SKM-1 treated with dmso at 0.1 percent for 144 hours (cell line): Measurements from ENCODE around the gene ADAMTS12.

Source experiments
- DNase-seq: peaks from one replicate; lab custom pipeline; 2025; ENCODE audit not compliant: unreplicated experiment; lab: John Stamatoyannopoulos, UW

The ADAMTS12 gene

DNA sequence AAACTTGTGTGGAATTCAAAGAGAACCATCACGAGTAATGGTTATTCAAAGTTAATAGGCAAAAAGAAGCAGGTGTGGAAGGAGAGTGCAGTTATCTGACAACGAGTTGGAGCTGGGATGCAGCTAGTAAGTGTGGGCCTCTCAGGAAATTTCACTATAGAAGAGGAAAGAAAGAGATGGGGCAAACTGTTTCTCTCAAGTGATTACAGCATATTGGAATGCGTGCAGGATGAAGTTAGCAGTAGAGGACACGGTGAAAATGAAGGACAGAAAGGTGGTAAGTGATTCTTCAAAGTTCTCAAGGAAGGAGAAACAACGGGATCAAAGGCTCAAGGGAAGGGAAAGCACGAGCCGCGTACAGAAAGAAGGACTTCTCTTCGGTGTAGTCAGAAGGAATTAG is 84.0 kb downstream of the ADAMTS12 start:
- no peak for DNase-seq

- no peak for DNase-seq
Measured at GRCh38 chr5:33806738-33807442, 84.9 kb downstream of the ADAMTS12 start.

DNA sequence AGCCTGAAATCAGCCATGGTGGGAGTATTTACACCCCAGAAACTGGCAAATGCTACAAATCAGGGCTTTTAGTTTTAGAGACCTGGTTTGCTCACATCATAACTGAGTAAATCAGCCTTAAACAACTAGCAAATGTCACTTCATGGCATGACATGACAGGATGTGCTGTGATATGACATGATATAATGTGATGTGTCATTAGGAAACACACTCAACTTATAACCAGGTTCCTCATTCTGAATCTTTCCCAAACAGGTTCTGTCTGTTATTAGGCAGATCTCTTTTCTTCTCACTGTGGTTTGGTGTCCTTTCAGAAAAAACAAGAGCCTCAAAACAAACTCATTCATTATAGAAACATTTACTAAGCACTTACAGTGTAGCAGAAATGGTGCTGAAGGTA is 90.5 kb downstream of the ADAMTS12 start:
- no peak for DNase-seq

- no peak for DNase-seq
Measured at GRCh38 chr5:33800241-33800950, 91.4 kb downstream of the ADAMTS12 start.

GRCh38 chr5:33795496-33795895 is 96.3 kb downstream of the ADAMTS12 start:
- DNase-seq = no peak

DNA sequence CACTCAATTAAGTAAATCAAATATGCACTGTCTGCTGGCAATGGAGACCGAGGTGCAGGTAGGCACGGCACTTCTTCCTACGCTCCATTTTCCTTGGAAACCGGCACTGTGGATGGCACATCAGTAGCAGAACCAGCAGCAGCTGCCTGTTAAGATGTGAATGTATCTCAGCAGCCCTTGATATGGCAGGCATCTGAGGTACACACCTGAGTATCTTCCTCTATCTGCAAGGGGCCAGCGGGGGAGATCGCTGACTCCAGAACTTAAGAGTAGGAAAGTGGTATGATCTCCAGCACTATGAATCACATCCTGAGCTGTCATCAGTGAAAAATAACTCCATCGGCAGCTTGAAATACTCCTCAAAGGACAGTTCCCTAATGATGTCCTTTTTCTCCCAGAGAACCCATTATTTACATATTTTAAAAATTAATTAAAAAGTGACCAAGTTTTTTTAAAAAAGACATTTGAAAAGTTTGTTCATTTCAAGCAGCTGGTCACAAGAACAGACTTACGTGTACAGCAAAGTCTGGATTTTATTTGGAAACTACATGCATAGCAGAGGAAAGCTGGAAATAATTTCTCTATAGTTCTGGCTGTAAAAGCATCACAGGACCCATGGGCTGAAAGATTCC is 97.1 kb downstream of the ADAMTS12 start:
- DNase-seq = no peak

DNA sequence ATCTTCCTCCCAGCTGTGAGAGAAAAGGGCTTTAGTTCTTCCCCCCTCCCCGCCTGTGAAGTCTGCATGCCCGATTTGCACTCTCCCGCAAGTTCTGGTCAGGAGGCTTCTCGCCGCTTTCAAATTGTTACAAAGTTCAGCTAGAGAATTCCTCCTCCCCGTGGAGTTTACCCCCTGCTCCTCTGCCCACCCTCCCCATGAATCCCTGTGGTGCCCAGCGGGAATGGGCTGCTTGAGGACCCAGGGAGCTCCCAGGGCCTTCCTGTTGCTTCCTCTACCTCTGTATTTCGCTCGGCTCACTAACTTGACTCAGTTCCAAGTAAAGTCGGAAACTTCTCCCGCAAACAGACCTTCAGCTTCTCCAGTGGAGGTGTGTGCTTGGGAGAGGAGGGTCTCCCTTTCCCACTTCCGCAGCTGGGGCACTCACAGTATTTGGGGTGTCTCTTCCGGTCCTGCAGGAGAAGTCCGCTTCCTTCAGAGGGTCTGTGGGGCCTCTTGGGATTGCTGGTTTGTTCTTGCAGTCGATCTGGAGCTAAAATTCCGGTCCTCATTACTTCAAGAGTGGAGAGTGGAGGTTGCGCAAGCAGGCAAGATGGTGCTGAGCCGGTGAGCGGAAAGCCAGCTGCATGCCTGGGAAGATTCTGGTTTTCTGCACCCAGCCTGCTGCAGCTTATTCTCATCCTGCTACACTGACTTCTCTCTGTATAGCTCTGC is 97.8 kb downstream of the ADAMTS12 start:
- no peak for DNase-seq

DNA sequence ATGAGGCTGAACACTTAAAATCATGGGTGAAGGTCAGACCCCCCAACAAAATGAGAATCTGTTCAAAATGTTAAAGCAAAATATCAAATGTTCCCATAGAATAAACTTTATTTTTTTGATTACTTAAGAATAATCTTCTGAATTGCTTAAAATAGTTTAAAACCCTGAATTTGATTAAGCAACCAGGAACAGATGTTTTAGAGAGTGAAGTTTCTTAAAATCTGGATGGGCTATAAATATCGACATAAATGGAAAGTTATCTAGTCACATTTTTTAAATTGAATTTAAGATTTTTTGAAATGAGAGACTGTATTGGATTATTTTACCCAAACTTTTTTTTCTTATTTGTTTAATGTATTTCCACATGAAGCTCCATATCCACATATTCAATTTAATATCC is 98.5 kb downstream of the ADAMTS12 start:
- DNase-seq = no peak

DNA sequence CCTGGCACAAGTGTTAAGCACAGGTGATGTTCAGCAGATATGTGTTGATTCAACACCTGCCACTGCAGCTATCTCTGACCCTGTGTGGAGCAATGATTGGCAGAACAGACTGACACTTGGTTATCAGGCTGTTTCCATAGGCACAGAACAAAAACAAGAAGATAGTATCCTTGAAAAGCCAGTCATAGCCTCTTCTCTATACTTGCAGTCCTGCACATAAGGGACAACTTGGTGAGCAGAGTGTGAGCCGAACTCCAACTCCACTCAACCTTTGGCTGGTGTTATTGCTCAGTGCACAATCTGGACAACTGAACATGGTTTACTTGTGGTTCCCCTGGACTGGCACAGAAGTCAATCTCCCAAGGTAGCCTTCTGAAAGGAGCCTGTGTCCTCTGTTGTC is 99.2 kb downstream of the ADAMTS12 start:
- no peak for DNase-seq

DNA sequence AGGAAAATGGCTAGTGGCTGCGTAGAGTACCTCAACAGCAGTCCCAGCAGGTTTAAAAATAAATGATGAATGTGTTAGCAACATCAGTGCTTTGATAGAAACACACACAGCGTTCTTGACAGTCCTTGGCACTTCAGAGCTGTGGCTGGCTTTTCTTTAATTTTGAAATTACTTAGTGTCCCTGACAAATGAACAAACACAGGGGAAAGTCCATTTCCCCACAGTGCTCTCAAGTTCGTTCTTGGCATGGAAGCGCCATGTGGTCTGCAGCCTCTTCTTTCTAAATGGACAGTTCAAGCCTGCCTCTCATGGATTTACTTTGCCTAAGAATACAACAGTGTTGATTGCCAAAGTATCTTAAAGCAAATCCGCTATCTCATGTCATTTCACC is 102.2 kb downstream of the ADAMTS12 start:
- DNase-seq = no peak

- no peak for DNase-seq
Measured at GRCh38 chr5:33788922-33789566, 102.7 kb downstream of the ADAMTS12 start.

GRCh38 chr5:33785571-33785970 is 106.2 kb downstream of the ADAMTS12 start:
- DNase-seq = no peak

DNA sequence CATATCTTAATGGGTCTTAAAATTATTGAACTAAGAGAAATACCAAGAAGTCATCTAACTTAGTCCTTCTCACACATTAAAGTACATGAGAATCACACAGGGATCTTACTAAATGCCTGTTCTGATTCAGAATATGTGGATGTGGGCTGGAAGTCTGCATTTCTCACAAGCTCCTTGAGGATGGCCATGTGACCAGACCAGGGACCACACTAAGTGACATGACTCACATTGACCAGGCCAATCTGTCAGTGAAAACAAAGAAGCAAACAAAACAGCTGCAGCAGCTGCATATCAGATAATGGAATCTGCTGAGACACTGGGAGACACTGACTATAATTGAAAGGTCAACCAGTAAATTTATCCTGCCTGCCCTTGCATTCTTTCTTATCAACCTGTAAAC is 110.5 kb downstream of the ADAMTS12 start:
- no peak for DNase-seq

DNA sequence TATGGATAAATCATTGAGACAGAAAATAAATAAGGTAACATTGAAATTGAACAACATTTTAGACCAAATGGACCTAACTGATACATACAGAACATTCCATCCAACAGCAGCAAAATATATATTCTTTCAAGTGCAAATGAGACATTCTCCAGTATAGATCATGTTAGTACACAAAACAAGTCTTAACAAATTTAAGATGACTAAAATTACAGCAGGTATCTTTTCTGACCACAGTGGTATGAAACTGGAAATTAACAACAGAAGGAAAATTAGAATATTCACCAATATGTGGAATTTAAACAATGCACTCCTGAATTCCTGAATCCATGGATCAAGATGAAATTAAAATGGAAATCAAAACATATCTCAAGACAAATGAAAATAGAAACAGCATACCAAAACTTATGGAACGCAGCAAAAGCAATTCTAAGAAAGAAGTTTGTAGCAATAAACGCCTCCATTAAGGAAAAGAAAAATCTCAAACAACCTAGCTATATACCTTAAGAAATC is 115.6 kb downstream of the ADAMTS12 start:
- no peak for DNase-seq

DNA sequence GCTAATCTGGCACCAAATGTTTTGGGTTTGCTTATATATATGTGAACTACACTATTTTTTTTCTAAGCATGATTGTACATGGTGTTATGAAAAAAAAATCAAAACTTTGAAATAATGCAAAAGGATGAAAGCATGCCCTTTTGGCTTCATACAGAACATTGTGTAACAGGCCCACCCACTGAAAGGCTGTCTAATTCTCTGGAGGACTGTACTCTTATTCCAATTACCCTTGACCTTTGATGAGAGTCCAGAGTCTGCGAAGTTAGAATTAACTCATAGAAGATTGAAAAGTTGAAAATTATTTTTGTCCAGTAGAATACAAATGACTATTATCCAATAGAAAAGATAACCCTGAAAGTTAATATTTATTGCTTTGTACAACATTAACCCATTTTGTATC is 117.4 kb downstream of the ADAMTS12 start:
- no peak for DNase-seq

DNA sequence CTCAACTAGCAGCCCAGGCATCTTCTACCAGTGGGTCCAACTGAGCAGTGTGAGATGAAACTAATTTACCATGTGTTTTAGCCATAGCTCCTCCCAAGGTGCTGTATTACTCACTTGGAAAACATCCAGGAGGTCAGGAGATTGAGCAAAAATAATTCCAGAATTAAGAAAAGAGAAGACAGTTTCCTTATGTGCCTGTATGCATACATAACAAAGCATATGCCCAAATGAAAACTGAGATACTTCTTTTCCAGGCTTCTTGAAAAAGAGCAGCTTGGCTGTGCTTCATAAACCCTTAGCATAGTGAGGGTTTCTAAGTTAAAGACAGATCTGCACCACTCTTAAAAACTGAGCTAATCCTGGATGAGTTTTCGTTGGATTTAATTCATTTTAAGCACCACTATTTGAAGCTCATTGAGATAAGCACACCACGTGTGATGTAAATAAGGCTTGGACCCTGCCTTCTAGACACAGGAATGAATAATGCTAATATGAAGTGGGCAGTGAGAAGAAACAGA is 119.4 kb downstream of the ADAMTS12 start:
- DNase-seq = no peak

- DNase-seq = no peak
Measured at GRCh38 chr5:33769968-33770367, 121.8 kb downstream of the ADAMTS12 start.

GRCh38 chr5:33769196-33769595 is 122.6 kb downstream of the ADAMTS12 start:
- no peak for DNase-seq

DNA sequence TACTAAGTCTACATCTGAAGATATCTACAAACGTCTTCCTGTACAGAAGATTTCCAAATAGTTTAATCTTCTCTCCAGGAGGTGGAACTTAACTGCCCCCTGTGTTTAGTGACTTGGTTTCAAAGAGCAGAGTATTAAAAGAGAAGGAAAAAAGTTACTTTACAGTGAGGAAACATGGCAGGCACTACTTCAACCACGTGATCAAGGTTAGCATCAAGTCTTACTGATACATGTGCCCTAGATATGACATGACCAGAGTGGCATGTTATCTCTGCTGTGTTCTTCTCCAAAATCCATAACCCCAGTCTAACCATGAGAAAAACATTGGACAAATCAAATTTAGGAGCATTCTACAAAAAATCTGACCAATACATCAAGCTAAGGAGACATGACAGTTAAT is 125.8 kb downstream of the ADAMTS12 start:
- DNase-seq = no peak

DNA sequence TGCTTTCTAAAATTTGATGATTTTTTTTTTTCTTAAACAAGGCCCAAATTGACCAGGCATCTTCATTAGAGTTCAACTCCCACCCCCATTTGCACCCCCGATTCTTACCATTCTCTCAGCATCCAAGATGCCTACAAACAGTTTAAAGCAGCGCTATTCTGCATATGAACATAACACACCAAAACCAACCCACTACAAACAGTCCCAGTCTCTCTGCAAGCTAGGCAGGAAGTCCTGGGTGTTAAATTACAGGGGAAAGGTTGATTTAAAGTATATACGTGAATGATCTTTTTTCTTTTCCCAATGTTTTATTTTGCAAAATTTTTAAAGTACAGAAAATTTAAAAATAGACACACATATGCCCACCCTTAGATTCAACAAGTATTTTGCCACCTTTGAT is 127.0 kb downstream of the ADAMTS12 start:
- no peak for DNase-seq

GRCh38 chr5:33763435-33763834 is 128.4 kb downstream of the ADAMTS12 start:
- DNase-seq = no peak
